ENCODE results near the gene CNTRL.

DNA sequence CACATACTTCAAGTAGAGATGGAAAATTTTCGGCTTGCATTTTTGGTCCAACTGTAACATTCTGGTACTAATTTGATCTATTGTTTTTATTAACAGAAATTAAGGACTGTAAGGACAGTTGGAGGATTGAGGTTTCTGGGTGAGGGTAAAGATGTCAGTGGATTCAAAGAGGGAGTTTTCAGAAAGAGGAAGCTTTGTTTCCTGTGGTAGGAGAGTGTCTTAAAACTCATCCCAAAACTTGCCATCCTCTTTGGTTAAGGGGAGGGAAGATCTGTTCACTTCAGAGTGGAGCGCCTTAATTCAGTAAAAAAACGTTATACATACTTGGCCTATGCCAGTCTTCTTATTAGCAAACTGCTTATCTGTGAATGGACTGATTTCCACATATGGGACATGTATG lies 13.8 kb downstream of the CNTRL start:
- TF ChIP-seq POLR2AphosphoS5 (IDR thresholded peaks at IDR 0.05; ENCODE audit: borderline replicate concordance, low read depth, low read length) (no peak), EZH2 (IDR thresholded peaks at IDR 0.05) (no peak)
